LNCaP clone FGC (cell line): ENCODE measurements around the gene XYLT1.

Experiments used
- DNase-seq: peaks from one replicate; pipeline ENCODE4 v3.0.0-alpha.2; 2011; ENCODE audit warnings: low read depth
- H3K4me3 ChIP-seq: 2 replicates; pipeline ENCODE4 v1.5.1; 2011; ENCODE audit warnings: mild to moderate bottlenecking, low read depth, low read length, control low read depth
- TF ChIP-seq, protein P1 (sequence below): IDR thresholded peaks from 2 replicates; pipeline ENCODE4 v1.5.1; 2012; ENCODE audit warnings: mild to moderate bottlenecking; ENCODE audit not compliant: control insufficient read depth, insufficient read depth; ENCODE audit errors: extremely low read depth

XYLT1 gene

GRCh38 chr16:17296431-17296830, 174.3 kb downstream of the XYLT1 start:
- no peak for DNase-seq
- TF ChIP-seq, protein P1, sequence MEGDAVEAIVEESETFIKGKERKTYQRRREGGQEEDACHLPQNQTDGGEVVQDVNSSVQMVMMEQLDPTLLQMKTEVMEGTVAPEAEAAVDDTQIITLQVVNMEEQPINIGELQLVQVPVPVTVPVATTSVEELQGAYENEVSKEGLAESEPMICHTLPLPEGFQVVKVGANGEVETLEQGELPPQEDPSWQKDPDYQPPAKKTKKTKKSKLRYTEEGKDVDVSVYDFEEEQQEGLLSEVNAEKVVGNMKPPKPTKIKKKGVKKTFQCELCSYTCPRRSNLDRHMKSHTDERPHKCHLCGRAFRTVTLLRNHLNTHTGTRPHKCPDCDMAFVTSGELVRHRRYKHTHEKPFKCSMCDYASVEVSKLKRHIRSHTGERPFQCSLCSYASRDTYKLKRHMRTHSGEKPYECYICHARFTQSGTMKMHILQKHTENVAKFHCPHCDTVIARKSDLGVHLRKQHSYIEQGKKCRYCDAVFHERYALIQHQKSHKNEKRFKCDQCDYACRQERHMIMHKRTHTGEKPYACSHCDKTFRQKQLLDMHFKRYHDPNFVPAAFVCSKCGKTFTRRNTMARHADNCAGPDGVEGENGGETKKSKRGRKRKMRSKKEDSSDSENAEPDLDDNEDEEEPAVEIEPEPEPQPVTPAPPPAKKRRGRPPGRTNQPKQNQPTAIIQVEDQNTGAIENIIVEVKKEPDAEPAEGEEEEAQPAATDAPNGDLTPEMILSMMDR = no peak
- H3K4me3 ChIP-seq = no peak overlapping the region

DNA sequence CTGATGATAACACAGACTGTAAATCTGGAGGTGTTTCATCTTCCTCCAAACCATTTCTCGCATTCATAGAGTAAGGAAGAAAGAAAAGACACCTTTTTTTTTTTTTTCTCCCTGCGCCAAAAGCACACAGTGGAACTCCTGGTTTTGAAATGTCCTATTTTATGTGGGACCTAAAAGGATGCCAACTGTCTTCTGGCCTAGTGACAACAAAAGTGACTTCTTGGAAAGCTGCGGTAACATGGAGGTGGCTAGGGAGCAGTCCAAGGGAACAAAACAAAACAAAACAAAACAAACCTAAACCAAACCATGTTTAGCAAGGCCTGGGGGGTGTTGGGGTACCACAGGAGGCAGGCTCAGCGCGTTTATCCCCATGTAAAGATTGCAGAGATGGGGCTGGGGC, 174.8 kb downstream of the XYLT1 start:
- DNase-seq = peak; percentile 11
- TF ChIP-seq, protein P1 = no peak
- H3K4me3 ChIP-seq = no peak overlapping the region

GRCh38 chr16:17294856-17295255, 175.9 kb downstream of the XYLT1 start:
- TF ChIP-seq, protein P1 = no peak
- no peak overlapping the region for H3K4me3 ChIP-seq
- no peak for DNase-seq

GRCh38 chr16:17293813-17294558, 176.8 kb downstream of the XYLT1 start:
- H3K4me3 ChIP-seq = no peak overlapping the region
- TF ChIP-seq, protein P1 = 0 out of 2 replicates have a peak, but pooled peaks have one; percentile 8

DNA sequence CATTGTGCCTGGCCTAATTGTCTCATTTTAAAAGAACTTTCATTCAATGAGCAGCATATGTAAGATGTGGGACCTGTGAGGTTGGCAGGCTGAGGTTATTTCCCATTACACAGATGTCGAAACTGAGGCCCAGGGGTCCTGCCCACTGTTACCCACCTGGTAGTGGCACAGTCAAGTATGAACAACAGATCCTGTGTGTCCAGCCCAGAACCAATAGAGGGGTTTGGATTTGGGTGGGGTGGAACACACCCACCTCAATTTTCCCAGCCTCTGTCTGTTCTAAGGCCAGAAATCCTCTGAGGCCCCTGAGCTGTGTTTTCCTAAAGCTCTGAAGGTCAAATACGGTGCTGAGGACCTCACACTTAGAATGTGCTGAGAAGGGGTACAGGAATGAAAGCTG, 179.5 kb downstream of the XYLT1 start:
- no peak for DNase-seq
- no peak overlapping the region for H3K4me3 ChIP-seq
- TF ChIP-seq, protein P1 = no peak

More at GRCh38 chr16:17293813-17294558, 176.8 kb downstream of the XYLT1 start:
- no peak for DNase-seq

DNA sequence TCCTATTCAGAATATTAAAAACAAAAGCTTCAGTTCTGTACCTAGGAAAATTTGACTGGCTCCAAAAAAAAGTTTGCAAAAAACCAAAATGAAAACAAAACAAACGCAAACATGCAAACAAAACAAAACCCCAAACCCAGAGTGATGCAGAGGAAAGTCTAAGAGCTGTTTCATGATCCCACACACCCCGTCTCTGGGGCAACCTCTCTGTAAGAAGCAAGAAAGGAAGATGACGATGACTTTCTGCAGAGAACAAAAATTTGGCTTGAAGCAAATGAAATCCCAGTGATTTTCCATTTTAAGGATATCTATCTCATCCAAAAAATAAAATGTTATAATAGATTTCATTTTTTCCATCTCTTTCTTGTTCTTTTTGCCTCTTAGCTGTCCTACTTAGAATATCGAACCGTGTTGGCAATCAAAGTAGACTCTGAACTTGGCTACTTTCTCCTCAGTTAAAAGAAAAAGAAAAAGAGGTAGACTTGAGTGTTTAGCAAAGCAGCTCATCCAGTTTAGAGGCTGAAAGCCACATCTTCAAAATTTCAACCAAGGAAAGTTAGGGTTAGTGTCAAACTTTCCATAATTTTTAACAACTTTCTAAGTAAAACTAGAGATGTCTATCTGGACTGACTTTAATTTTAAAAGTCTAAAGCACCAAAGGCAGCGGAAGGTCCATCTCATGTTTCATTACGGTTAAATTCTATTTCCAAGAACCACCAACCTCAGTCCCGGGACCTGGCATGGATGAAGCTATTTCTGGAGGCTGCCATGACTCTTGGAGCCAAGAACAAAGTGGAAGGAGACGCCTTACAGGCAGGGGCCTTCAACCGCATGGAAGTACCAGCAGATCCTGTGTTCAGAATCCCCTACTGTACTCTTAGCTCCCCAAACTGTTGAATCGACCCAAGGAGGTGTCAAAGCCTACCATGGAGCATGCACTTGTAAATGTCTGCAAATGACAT, 180.8 kb downstream of the XYLT1 start:
- DNase-seq = no peak
- TF ChIP-seq, protein P1 = no peak
- no peak overlapping the region for H3K4me3 ChIP-seq
